ENCODE data around the gene MRPL12.
"Not testable (repeated sequence)": the region's sequence is repeated elsewhere in the genome, so short reads cannot be mapped to it uniquely, and the experiment has no call there.

Gene MRPL12

DNA sequence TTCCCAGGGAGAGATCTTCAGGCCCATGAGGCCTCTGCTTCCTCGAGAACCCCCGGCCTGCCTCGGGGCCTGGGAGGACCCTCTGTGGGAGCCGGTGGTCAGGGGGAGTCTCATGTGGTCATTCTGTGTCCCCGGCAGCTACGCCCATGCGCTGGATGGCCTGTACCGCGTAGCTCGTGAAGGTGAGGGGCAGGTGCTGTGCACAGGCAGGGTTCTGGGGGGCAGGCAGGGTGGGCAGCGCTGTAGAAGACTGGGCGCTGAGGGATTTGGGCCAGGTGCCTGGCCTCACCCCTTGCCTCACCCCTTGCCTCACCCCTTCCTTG is 13.5 kb downstream of the MRPL12 start:
- DNase-seq (ENCODE audit: low read depth), result no peak

DNA sequence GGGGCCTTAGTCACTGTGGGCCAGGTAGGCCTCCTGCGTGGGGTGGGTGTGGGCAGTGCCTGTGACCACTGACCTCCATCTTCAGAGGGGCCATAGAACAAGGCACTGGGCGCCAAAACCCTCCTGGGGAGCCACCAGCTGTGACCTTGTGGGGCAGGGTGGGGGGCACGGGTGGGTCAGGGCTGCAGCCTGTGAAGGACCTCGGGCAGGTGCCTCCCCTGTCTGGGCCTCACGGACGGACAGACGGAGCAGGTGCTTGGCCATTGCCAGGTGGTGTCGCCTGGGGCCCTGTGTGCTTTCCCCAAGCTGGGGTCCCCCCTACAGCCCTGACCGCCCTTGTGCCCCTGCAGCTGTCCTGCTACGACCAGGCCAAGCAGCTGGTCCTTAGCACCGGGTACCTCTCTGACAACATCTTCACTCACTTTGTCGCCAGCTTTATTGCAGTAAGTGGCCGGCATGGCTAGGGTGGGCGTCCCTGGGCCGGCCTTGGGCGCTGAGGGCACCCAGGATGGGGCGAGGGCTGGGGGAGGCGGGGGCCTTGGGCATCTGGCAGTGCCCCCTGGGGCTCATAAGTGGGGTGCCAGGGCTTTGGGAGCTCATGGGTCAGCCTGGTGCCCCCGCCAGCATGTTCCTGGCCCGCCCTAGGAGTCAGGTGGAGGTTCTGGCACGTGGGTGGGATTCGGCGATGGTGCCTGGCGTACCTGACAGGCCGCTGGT is 14.0 kb downstream of the MRPL12 start:
- DNase-seq (ENCODE audit: low read depth), result no peak

- no peak for DNase-seq (ENCODE audit: low read depth)
These were observed 14.6 kb downstream of the MRPL12 start for GRCh38 chr17:81717766-81718089.

DNA sequence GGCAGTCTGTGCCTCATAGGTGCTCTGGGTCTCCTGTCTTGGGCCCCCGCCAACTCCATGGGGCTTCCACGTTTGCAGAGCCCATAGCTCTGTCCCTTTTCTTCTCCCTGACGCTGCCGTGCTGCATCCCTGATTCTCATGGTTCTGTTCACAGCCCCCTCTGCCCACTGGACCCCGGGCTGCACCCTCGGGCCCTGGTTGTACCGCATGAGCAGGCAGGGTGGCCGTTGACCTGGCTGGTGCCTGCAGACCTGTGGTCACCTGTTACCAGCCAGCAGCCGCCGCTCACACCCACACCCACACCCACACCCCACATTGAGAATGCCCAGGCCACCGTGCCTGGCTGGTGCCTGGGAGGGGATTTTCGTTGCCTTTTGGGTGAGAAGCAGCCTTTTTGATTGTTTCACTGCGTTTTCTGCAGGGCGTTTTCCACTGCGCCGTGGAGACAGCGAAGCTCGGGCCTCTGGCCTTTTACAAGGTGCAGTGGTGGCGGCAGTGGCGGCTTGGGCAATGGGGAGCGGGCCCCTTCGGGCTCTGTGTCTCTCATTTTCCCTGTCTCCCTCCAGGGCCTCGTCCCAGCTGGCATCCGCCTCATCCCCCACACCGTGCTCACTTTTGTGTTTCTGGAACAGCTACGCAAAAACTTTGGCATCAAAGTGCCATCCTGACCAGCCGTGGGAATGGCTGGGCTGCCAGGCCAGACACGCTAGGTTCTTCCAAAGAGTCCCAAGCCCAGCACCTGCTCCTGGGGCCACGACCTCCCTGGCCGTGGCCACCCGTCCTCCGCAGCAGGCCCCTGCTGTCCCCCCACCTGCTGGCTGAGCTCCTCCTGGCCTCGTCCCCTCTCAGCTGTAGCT is 16.5 kb downstream of the MRPL12 start:
- DNase-seq (ENCODE audit: low read depth), result no peak

DNA sequence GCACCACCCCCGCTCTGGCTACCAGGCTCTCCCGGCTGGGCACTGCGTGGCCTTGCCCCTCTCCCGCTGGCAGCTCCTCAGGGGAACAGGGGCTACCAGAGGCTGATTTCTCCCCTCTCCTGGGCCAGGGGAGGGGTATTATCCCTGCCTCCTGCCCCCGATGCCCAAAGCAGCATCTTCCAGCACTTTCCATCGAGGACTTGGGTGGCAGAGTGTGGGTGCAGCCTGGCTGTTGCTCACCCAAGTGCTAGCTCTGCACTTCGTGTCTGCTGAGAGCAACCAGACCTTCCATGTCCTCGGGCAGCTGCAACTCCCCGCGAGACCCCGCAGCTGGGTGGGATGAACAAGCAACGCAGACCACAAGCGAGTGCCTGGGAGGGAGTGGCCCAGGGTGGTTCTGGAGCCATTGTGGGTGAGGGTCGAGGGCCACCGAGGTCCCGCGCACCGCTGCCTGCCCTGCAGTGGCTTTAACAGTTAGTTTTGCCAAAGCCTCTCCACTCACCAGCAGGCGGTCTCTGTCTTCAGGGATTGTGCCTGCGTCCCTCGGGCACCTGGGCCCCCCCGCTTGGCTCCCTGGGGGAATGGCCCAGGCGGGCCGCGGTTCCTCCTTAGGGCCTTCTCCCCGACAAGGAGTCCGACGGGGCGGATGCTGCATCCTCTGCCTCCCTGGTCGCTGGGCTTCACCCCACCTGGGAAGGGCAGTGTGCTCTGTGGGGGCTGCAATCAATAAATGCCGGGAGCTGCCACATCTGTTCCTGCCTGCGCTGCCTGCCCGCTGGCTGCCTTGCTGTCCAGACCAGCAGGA is 17.3 kb downstream of the MRPL12 start:
- DNase-seq (ENCODE audit: low read depth), result no peak

- DNase-seq (ENCODE audit: low read depth), result no peak
These were observed 19.3 kb downstream of the MRPL12 start for GRCh38 chr17:81722184-81723120.

DNA sequence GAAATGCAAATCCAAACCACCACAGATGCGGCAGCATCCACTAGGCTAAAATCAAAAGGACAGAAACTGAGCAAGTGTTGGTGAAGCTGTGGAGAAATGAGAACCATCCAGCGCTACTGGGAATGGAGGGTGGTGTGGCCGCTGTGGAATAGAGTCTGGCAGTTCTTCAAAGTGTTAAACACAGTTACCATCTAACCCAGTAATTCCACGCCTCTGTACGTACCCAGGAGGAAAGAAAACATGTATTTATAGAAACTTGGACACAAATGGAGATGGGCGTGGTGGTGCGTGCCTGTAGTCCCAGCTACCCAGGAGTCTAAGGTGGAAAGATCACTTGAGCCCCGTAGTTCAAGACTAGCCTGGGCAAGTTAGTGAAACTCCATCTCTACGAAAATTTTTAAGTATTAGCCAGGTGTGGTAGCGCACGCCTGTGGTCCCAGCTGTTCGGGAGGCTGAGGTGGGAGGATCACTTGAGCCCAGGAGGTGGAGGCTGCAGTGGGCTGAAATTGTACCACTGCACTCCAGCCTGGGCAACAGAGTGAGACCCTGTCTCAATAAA is 20.6 kb downstream of the MRPL12 start:
- no peak for DNase-seq (ENCODE audit: low read depth)

DNA sequence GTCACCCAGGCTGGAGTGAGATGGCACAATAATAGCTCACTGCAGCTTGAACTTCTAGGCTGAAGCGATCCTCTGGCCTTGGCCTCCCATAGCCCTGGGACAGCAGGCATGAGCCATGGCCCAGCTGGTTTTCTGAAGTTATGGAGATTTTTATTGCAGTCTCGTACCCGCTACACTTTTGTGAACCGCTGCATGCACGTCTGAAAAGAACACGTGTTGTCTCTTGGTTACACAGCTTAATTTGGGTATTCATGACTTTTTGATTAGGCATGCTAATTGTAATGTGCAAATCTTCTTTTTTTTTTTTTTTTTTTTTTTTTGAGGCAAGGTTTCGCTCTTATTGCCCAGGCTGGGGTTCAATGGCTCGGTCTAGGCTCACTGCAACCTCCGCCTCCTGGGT is 22.3 kb downstream of the MRPL12 start:
- no peak for DNase-seq (ENCODE audit: low read depth)

DNA sequence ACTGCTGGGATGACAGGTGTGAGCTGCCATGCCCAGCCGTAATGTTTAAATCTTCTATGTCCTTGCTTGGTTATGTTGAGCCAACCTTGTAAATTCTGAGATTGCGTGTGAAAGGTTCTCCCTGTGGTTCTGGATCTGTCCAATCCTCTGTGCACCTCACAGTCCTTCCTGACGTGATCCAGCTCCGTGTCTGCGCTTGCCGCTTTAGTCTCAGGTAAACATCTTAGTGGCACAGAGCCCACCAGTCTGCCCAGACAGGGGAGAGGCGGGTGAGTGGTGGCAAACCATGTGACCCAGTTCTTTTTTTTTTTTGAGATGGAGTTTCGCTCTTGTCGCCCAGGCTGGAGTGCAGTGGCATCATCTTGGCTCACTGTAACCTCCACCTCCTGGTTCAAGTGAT is 22.8 kb downstream of the MRPL12 start:
- DNase-seq (ENCODE audit: low read depth), result no peak

- DNase-seq (ENCODE audit: low read depth), result no peak
These were observed 24.3 kb downstream of the MRPL12 start for GRCh38 chr17:81727324-81728031.

DNA sequence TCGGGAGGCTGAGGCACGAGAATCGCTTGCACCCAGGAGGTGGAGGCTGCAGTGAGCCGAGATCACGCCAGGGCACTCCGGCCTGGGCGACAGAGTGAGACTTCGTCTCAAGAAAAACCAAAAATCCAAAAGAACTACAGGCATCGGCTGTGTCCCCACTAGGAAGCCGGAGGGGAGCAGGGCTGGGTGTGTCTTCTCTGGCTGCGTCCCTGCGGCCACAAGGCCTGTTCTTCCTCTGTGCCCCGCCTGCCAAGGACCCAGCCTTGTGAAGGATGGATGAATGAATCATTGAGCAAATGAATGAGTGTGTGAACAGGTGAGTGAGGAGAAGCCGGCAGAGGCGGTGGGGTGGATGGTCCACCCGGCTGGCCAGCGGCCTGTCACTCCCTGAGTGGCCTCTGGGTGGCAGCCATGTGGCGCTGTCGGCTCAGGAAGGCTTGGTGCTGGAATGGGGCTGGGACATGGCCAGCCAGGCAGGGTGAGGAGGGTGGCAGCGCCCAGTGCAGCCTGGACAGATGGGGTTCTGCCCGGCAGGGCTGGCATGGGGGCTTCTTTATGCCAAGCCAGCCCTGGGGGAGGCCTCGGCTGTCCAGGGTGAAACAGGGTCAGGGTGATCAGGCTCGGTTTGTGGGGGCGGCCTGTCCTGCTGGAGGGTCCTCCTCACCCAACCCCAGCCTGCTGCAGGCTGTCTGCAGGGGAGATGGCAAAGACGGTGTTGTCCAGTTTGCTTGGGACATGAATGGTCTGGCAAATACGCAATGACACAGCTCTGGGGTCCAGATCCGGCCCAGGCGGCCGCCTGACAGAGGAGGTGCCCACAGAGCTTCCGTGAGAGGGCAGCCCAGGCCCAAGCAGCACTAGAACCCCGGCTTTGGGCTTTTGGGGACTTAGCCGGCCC is 30.6 kb downstream of the MRPL12 start:
- peak; percentile 56 for DNase-seq (ENCODE audit: low read depth)

- DNase-seq (ENCODE audit: low read depth), result no peak
These were observed 31.5 kb downstream of the MRPL12 start for GRCh38 chr17:81734405-81735263.

GRCh38 chr17:81735264-81736102 is 32.3 kb downstream of the MRPL12 start:
- DNase-seq (ENCODE audit: low read depth), result no peak

DNA sequence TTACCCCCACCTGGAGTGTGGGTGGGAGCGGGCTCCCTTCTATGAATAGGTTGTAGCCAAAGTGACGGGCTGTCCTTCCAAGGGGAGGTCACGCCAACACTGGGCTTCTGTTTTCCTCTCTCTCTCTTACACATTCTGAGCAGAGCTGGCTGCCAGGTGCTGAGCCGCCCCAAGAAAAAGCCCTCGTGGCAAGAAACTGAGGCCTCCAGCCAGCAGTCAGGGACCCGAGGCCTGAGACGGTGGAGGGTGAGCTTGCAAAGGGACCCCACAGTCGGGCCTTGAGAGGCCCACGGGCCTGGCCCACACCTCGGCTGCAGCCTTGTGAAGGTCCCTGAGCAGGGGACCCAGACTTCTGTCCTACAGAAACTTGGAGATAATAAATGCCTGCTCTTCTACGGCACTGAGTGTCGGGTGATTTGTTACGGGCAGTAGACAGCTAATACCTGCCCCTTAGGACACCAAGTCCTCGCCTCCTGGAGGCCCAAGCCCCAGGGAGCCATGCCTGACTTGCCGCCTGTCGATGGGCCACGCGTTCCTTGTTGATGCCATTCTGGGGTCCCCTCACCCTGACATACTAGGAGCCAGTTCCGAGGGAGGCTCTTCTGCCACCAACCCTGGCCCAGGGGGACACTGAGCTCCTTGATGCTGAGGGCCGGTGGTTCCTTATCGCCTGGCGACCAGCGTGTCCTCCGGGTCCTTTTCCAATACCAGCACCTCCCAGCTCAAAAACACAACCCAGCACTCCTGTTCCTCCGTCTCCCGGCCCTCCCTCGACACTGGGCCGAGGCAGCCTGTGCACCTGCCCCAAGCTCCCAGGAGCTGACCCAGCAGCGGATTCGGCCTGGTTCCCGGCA is 35.0 kb downstream of the MRPL12 start:
- DNase-seq (ENCODE audit: low read depth), result no peak

GRCh38 chr17:81738801-81739393 is 35.7 kb downstream of the MRPL12 start:
- no peak for DNase-seq (ENCODE audit: low read depth)

DNA sequence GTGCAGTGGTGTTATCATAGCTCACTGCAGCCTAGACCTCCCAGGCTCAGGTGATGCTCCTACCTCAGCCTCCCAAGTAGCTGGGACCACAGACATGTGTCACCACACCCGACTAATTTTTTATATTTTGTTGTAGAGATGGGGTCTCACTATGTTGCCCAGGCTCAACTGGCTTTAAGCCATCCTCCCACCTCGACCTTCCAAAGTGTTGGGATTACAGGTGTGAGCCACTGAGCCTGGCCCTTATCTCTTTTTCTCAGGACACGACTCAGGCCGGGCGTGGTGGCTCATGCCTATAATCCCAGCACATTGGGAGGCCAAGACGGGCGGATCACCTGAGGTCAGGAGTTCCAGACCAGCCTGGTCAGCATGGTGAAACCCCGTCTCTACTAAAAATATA is 36.4 kb downstream of the MRPL12 start:
- not testable (repeated sequence) for DNase-seq (ENCODE audit: low read depth)
